Measurements from ENCODE around the gene ASCL2.

Gene ASCL2

DNA sequence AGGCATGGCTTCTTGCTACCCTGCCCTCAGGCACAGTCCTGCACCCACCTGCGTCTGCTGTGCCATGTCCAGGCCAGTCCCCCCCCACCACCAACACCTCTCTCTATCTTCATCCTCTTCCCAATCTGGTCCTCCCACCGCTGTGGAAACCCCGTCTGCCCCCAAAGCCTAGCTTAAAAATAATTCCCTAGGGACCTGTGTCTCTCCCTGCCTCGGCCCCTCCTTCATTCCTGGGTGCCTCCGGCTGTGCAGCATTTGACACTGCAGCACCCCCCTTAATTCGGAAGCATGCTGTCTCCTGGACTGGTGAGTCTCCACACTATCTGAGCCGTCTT is 2.5 kb upstream of the ASCL2 start:
- no peak for DNase-seq (ENCODE audit: low read depth, low spot score)

DNA sequence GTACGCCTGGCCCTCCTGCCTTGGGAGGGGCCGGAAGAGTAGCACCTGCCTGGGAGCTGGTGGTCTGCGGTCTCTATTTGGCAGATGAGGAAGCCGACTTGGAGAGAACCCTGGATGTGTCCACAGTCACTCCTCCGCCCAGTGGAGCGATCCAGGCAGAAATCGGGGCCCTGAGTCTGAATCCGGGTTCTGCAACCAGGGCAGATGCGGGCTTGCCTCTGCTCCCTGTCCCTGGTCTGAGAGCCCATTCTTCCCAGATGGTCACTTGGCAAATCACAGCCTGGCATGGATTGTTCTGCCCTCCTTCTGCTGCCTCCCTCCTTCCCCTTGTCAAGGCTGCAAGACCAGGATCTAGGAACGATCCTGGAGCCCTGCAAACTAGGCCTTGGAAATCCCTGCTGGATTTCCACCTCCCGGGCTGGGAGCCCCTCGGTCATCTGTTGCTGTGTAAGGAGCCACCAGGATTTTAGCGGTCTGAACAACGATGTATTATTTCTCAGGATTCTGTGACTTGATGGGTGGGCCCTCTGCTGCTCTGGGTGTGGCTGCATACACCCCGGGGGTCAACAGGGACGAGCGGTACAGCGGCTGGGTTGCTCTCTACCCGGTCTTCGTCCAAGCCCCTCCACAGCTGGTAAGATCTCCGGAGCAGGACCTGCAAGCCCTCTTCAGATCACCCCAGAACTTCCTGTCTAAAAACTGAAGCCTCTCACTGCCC is 2.0 kb upstream of the ASCL2 start:
- DNase-seq (ENCODE audit: low read depth, low spot score), result no peak

DNA sequence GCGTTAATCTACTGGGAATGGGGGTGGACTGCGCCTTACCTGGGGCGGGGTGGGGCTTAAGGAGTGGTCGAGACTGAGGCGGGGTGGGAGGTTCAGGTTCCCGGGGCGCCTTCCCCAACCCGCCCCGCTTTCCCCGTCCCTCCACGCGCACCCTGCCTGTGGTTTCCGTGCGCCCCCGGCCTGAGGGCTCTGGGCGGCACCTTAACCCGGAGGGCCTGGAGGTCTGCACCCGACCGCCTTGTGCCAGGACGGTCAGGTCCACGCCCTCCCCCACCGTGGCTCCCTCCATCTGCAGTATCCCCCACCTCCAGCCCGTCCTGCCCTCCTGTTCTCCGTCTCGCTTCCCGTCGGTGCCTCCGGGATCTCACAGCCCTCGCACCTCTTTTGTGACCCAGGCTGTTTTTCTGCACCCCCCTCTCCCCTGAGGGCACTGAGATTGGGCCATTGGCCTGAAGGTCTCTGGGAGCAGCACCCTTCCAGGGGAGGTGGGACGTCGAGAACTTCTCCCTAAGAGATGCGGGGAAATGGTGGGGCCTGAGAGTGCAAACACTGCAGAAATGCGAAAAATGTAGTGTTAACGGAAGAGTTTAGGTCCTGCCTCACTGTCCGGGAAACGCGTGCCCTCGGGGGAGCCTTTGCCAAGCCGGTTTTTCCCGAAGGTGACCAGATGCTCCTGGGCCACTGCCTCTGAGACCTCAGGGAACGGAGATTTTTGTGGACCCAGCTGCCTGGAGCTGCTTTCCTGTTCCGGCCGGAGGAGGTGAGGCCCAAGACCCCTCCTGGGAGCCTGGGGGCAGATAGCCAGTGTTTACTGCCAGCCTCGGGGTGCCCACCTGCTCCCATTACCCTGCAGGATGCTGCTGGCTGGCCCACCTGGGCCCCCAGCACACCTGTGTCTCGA is 1.2 kb upstream of the ASCL2 start:
- no peak for DNase-seq (ENCODE audit: low read depth, low spot score)

DNA sequence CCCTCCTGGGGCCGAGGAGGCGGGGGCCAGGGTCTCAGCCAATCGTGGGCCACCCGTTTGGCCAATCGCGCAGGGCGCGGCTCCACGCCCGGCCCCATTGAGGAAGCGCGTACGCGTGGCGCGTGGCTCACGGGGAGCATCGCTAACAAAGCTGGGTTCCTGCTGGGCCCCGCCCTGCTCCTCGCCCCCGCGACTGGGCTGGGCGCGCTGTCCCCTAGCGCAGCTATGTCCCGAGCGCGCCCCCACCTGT is 614 bp upstream of the ASCL2 start:
- DNase-seq (ENCODE audit: low read depth, low spot score), result no peak

DNA sequence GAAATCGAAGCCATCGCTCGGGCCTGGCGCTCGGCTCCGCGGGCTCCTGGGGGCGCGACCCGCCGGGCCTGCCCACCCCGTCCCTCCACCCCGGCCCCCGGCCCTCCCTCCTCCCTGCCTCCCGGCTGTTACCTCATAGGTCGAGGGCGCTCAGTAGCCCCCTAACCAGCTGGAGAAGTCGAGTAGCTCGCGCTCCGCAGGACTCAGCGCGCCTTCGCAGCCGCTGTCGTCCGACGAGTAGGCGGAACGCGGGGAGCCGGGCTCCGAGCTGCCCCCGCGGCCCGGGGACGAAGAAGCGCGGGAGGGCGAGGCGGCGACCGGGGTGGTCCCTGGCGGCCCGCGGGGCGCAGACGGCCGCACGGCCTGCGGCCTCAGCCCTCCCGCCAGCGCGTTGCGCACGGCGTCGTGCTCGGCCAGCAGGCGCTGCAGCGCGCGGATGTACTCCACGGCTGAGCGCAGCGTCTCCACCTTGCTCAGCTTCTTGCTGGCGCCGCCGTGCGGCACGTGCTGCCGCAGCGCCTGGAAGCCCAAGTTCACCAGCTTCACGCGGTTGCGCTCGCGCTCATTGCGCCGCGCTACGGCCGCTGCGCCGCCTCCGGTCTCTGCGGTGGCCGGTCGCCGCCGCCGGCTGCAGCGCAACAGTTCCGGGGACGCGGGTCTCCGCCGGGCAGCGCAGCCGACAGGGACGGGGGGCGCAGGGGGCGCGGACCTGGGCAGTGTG is 627 bp downstream of the ASCL2 start:
- DNase-seq (ENCODE audit: low read depth, low spot score), result no peak

DNA sequence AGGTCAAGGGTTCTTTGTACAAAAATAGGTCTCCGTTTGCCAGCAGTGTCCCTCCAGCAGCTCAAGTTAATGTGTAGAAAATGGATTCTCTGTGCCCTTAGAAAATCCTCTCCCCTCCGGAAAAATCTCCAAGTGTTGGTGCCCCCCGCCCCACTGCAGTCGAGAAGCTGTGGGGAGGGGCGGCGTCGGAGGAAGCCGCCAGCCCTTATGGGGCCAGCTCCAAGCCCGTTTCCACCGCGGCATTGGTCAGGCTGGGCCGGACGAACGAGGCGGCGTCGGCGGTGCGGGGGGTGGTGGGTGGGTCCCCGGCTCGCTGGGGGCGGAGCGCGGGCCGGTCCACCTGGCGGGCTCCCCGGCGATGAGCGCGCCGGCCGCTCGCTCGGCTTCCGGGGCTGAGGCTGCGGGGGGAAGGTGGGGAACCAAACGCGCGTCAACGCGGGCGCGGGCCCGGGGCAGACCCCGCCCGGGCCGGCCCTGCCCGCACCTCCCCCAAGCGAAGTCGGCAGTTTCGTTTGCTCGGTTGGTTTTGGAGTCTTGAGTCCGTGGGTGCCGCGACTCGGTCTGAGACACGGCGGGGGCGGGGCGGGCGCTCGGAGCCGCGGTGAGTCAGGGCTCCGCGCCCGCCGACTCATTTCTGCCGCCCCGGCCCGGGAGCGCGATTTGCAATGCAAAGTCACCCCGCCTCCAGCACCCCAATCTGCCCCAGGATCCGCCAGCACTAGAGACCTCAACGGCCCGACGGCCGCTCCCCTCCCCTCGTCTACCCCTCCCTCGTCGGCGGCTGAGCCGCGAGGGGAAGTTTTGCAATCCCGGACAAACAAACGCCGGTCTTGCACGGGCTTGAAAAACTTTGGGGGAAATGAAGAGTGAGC is 1.4 kb downstream of the ASCL2 start:
- peak; percentile 60 for DNase-seq (ENCODE audit: low read depth, low spot score)

DNA sequence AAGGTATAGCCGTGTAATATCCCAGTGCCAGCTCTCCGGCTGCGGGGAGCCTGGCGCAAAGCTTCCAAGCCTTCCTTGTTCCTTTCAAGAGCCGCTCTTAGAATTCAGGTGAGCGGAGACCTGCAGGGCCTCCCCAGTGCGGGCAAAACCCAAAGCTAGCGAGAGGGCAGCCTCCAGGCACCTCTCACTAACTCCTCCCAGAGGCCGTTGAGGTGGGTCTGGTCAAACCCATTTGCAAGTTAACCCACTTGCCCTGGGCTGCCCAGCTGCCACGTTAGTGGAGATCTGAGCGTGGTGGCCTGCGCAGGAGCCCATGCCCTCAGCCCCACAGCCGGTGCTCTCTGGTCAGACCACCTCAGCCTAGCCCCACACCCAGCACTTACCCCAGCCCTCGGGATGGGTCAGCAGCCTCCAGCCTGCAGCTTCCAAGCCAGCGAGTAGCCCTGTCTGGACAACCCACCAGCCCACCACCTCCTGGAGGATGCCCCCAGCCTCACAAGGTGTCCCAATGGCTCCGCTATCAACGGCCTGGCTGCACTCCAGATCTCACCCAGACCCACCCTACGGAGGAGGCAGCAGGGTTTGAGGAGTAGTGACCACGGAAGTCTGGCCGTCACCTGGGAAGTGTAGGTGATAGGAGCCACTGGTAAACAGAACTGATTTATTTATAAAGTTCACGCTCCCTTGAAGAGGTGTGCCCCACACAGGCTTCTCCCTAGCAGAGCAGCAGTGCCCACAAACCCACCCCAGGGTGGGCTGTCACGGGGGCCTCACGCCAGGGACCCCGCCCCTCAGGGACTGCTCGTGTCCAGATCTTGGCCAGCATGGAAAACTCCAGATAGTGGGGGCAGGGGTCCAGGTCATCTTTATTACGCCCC is 2.3 kb downstream of the ASCL2 start:
- no peak for DNase-seq (ENCODE audit: low read depth, low spot score)

GRCh38 chr11:2267306-2267850 is 3.0 kb downstream of the ASCL2 start:
- no peak for DNase-seq (ENCODE audit: low read depth, low spot score)

DNA sequence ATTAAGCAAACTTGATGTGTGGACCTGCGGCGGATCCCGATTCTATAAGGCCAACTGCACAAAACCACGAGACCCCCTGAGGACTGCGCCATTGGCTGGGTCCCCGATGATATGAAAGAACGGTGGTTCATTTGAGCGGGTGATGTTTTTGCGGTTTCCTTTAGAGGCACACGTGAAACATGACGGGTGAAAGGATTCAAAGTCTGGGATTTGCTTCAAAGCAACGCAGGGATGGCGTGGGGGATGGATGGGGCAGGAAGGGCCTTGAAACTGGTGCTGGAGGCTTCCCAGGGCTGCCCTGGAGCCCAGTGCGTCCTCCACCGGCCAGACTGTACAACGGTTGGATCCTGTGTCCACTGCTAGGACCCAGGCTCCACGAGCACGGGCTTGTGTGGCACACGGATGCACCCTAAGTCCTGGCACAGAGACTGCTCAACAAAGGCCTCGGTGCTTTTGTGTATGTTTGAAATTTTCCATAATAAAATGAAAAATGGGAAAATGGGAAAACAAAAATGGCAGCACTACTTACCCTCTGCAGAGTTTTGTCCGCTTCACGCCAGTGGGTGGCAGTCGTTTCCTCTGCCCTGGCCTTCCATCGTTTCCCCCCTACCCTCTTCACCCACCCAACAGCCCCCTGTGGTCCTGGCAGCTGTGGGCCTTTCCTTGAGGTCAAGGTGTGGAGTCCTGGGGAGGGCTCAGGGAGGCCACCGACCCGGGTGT is 3.6 kb downstream of the ASCL2 start:
- DNase-seq (ENCODE audit: low read depth, low spot score), result no peak

GRCh38 chr11:2265854-2266585 is 4.4 kb downstream of the ASCL2 start:
- DNase-seq (ENCODE audit: low read depth, low spot score), result no peak

GRCh38 chr11:2265396-2265795 is 5.0 kb downstream of the ASCL2 start:
- no peak for DNase-seq (ENCODE audit: low read depth, low spot score)

GRCh38 chr11:2264366-2265053 is 5.9 kb downstream of the ASCL2 start:
- no peak for DNase-seq (ENCODE audit: low read depth, low spot score)

GRCh38 chr11:2263724-2264360 is 6.5 kb downstream of the ASCL2 start:
- no peak for DNase-seq (ENCODE audit: low read depth, low spot score)

GRCh38 chr11:2263071-2263565 is 7.3 kb downstream of the ASCL2 start:
- no peak for DNase-seq (ENCODE audit: low read depth, low spot score)

- no peak for DNase-seq (ENCODE audit: low read depth, low spot score)
Observed at GRCh38 chr11:2262301-2263070, 7.9 kb downstream of the ASCL2 start.

DNA sequence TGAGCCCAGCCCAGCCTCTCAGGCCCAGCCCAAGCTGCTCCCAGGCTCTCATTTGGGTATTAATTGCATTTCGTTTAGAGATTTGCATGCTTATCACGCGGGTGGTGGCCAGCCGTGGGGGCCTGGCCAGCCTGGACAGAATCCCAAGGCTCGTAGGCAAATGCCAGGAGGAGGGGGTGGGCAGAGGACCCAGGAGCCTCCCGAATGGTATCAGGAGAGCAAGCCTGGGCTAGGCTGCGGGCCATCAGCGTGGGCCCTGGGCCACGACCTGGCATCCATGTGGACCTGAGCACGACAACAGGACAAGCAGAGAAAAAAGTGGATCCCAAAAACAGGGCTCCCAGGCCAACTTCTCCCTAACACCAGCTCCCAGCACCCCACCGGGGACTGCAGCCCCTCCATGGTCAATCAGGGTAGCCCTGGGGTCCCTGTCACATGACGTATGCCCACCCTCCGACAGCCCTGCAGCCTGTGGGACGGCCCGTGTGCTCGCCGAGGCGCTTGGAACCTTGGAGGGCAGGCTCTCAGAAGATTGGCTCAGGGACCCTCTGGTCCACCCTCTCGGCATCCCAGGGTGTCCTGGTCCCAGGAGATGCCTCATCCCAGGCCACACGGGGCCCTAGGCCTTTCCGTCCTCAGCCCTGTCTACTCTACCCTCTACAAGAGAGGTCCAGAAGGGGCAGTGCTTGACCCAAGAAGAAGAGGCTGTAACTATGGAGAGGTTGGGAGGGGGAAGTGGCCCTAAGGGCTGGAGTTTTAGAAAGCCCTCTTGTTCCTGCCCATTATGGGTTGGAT is 8.8 kb downstream of the ASCL2 start:
- no peak for DNase-seq (ENCODE audit: low read depth, low spot score)
